ENCODE measurements around the gene NUP210L.
A peak's percentile ranks its signal among the peaks of the same experiment; 100 is the strongest.
"Not testable (repeated sequence)": the region's sequence is repeated elsewhere in the genome, so short reads cannot be mapped to it uniquely, and the experiment has no call there.

NUP210L gene

DNA sequence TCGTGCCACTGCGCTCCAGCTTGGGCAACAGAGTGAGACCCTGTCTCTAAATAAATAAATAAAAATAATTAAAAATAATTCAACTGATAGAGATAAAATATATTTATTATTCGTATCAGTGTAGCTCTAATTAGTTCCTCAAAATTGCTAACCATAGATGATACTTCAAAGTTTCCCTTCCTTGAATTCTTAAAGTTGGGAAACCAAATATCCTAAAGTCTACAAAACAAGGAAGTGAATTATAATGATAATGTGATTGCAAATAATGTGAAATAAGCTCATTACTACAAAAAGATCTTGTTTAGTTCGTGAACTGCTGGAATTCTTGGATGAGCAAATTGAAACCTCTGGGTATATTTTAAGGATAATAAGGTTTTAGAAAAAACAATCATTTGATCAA, 60.5 kb downstream of the NUP210L start:
- no peak for DNase-seq

GRCh38 chr1:154093699-154094098, 61.2 kb downstream of the NUP210L start:
- DNase-seq = no peak

GRCh38 chr1:154091706-154092105, 63.2 kb downstream of the NUP210L start:
- no peak for DNase-seq

DNA sequence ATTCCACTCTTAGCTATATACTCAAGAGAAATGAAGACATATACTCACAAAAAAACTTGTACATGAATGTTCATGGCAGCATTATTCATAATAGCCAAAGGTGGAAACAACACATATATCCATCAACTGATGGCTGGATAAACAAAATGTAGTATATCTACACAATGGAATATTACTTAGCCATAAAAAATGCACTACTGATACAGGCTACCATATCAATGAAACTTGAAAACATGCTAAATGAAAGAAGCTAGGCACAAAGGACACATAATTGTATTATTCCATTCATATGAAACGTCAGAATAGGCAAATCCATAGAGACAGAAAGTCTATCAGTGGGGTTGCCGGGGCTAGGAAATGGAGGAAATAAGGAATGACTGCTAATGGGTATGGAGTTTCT, 67.3 kb downstream of the NUP210L start:
- no peak for DNase-seq

GRCh38 chr1:154083057-154083456, 71.8 kb downstream of the NUP210L start:
- DNase-seq = not testable (repeated sequence)

DNA sequence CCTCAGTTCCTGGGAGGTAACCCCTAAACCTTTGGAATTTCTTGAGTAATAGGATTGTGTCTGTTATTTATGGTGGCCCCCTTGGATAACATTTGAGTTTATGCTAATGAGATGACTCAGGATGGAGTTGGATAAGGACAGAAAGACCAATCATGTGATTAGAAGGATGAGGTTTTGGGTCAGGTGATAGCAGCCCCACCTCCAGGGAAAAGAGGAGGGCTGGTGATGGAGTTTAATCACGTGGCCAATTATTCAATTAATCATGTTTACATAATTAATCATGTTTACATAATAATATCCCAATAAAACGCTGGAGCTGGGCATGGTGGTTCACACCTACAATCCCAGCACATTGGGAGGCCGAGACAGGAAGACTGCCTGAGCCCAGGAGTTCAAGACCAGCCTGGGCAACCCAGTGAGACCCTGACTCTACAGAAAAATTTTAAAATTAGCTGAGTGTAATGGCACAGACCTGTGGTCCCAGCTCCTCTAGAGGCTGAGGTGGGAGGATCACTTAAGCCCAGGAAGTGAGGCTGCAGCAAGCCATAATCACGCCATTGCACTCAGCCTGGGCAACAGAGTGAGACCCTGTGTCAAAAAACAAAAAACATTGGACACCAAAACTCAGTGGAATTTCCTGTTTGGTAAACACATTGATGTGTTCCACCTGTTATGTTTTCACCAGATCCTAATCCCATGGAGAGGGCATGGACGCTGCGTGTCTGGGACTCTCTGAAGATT, 73.3 kb downstream of the NUP210L start:
- DNase-seq = no peak

GRCh38 chr1:154076413-154076812, 78.5 kb downstream of the NUP210L start:
- DNase-seq = no peak

DNA sequence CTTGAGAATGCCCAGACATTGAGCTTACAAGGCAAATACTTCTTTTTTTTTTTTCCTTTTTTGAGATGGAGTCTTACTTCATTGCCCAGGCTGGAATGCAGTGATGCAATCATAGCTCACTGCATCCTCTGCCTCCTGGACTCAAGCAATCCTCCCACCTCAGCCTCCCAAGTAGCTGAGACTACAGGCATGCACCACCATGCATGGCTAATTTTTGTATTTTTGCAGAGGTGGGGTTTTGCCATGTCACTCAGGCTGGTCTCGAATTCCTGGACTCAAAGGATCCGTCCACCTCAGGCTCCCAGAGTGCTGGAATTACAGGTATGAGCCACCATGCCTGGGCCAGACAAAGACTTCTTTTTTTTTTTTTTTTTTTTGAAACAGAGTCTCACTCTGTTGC, 79.1 kb downstream of the NUP210L start:
- no peak for DNase-seq

DNA sequence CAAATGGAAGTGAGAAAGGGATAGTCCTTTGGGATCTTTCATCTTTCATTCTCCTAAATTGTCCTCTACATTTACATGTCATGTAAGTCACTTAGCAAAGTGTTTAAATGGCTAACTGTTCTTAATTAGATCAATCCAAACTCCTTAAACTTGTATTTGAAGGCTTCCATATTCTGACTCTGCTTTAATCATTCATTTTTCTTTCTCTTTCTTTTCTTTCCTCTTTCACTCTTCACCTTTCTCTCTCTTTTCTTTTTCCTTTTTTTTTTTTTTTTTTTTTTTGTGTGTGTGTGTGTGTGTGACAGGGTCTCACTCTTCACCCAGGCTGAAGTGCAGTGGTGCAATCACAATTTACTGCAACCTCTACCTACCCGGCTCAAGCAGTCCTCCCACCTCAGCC, 92.6 kb downstream of the NUP210L start:
- no peak for DNase-seq

DNA sequence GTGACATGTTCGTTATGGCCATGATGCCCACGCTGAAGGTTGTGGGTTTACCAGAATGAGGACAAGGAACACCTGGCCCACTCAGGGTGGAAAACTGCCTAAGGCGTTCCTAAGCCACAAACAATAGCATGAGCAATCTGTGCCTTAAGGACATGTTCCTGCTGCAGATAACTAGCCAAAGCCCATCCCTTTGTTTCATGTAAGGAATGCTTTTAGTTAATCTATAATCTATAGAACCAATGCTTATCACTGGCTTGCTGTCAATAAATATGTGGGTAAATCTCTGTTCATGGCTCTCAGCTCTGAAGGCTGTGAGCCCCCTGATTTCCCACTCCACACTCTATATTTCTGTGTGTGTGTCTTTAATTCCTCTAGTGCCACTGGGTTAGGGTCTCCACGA, 107.4 kb downstream of the NUP210L start:
- not testable (repeated sequence) for DNase-seq

GRCh38 chr1:154033697-154034096, 121.2 kb downstream of the NUP210L start:
- not testable (repeated sequence) for DNase-seq

- no peak for DNase-seq
These were observed 134.9 kb downstream of the NUP210L start for GRCh38 chr1:154019940-154020339.

DNA sequence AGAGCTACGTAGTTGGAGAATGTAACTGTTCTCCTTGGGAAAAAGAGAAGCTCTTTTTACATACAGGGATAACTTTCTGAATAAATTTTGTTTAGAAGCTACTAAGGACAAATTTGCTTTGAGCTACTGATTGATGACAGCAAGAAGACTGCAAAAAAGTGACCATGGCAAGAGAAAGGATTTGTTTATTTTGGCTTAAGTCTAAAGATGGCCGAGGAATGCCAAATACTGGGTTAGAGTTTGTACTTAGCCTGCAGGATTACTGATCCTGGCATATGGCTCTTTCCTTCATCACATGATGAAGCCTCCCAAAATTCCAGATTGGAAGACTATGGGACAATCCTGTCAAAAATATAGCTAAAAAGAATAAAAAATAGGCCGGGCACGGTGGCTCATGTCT, 135.6 kb downstream of the NUP210L start:
- DNase-seq = no peak

- DNase-seq = no peak
These were observed 140.5 kb downstream of the NUP210L start for GRCh38 chr1:154014154-154014907.

DNA sequence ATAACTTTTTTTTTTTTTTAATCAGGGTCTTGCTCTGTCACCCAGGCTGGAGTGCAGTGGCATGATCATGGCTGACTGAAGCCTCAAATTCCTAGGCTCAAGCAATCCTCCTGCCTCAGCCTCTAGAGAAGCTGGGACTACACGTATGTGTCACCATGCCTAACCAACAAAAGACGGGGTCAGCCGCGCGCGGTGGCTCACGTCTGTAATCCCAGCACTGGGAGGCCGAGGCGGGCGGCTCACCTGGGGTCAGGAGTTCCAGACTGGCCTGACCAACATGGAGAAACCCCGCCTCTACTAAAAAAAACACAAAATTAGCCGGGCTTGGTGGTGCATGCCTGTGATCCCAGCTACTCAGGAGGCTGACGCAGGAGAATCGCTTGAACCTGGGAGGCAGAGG, 142.3 kb downstream of the NUP210L start:
- not testable (repeated sequence) for DNase-seq

- DNase-seq = no peak
These were observed 142.7 kb downstream of the NUP210L start for GRCh38 chr1:154012129-154012528.

DNA sequence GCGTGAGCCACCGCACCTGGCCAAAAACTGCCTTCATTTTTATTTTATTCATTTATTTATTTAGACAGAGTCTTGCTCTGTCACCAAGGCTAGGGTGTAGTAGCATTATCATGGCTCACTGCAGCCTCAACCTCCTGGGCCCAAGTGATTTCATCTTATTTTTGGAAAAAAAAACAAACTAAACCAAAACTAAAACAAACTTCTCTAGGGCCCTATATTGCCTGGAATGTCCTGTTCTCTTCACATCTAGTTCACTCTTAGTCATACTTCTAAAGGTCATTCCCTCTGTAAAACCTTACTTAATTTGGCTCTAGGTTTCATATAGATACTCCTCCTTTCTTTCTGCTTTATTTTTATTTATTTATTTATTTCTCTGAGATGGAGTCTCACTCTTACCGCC, 148.7 kb downstream of the NUP210L start:
- DNase-seq = no peak

- DNase-seq = no peak
These were observed 154.5 kb downstream of the NUP210L start for GRCh38 chr1:154000420-154000819.

- not testable (repeated sequence) for DNase-seq
These were observed 158.0 kb downstream of the NUP210L start for GRCh38 chr1:153996882-153997281.

- DNase-seq = no peak
These were observed 159.2 kb downstream of the NUP210L start for GRCh38 chr1:153995640-153996039.

GRCh38 chr1:153995202-153995601, 159.7 kb downstream of the NUP210L start:
- DNase-seq = no peak

DNA sequence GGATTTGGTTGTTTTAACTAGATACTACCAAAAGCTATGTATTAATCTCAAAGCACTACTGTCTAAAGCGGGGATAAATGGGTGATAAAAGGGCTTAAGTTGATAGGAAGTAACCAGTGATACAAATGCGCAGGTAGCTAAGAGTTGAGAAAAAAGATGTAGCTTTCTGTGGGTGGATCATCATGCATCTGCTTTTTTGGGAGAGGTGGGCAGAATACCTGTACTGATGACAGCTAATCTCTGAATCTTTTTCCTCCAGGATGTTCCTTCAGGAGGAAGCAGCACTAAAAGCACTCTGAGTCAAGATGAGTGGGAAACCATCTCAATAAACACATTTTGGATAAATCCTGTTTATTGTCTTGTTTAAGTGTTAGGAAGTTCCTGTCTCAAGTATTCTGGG, 163.1 kb downstream of the NUP210L start:
- no peak for DNase-seq

- DNase-seq = no peak
These were observed 163.7 kb downstream of the NUP210L start for GRCh38 chr1:153991151-153991630.

DNA sequence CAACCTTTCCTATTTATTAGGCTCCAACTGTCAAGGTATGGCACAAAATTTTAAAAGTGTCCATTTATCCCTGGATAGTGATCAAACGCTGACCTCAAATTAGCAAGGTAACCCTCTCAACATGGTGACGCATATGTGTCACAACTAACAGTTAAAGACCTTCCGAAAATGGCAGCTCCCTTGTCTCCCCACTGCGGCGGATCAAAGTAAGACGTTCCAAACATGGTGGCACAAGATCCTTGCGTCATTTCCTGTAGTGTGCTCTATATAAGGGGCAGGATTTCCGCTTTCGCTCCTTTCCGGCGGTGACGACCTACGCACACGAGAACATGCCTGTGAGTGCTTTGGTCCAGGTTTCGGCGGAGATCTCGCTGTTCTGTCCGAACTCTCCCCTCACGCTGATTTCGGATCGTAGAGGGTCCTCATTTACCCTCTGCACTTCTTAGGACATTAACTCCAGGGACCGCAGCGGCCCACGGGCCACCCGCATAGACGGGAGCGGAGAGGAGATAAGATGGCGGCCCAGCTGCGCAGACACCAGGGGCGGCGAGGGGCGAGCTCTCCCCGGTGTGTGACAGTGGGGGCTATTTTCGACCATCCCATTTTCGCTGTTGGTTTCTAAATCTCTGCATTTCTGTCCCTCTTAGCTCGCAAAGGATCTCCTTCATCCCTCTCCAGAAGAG, 164.3 kb downstream of the NUP210L start, which contains the start of gene RPS27:
Gene RPS27, plus strand, starts transcription at position 295 of the 683 bp plus-strand sequence. Its CDS starts 35 bp downstream, at position 330.
- DNase-seq = peak; percentile 74
